SK-N-SH treated with all-trans-retinoic acid at 6 μM for 48 hours (cell line): ENCODE measurements around the gene CPVL.

Experiments
- ATAC-seq: fragments of 200-7000 bp; cut with Tn5 transposase; 3 replicates; pipeline ENCODE4 v1.9.1; 2020; ENCODE audit warnings: mild to moderate bottlenecking, moderate library complexity
- BACH2 ChIP-seq: fragments of 250-450 bp; sonication (Bioruptor Pico); IDR thresholded peaks from 2 replicates; pipeline ENCODE4 v1.9.0; 2021; ENCODE audit warnings: mild to moderate bottlenecking, borderline replicate concordance
- CREB5 ChIP-seq: fragments of 250-450 bp; sonication (Bioruptor Pico); IDR thresholded peaks from 2 replicates; pipeline ENCODE4 v1.5.1; 2020; ENCODE audit warnings: low read depth, mild to moderate bottlenecking, moderate library complexity
- CSRNP3 ChIP-seq: fragments of 250-450 bp; sonication (Bioruptor Pico); IDR thresholded peaks from 2 replicates; pipeline ENCODE4 v1.5.1; 2021; ENCODE audit warnings: mild to moderate bottlenecking, moderate library complexity
- ESRRG ChIP-seq: fragments of 250-450 bp; sonication (Bioruptor Pico); IDR thresholded peaks from 2 replicates; pipeline ENCODE4 v1.6.1; 2021; ENCODE audit warnings: mild to moderate bottlenecking
- GLIS3 ChIP-seq: fragments of 250-450 bp; sonication (Bioruptor Pico); IDR thresholded peaks from 2 replicates; pipeline ENCODE4 v1.5.0; 2020; ENCODE audit warnings: mild to moderate bottlenecking, moderate library complexity
- ISL1 ChIP-seq: fragments of 250-450 bp; sonication (Bioruptor Pico); IDR thresholded peaks from 2 replicates; pipeline ENCODE4 v2.1.2; 2022; ENCODE audit warnings: mild to moderate bottlenecking, moderate library complexity
- OSR1 ChIP-seq: fragments of 250-450 bp; sonication (Bioruptor Pico); IDR thresholded peaks from 2 replicates; pipeline ENCODE4 v1.8.0; 2022; ENCODE audit warnings: moderate library complexity, mild to moderate bottlenecking, inconsistent platforms
- PATZ1 ChIP-seq: fragments of 250-450 bp; sonication (Bioruptor Pico); IDR thresholded peaks from 2 replicates; pipeline ENCODE4 v1.8.0; 2020; ENCODE audit warnings: mild to moderate bottlenecking, moderate library complexity, borderline replicate concordance
- PPARA ChIP-seq: fragments of 250-450 bp; sonication (Bioruptor Pico); IDR thresholded peaks from 2 replicates; pipeline ENCODE4 v1.5.0; 2020; ENCODE audit warnings: mild to moderate bottlenecking, borderline replicate concordance
- RARB ChIP-seq: fragments of 250-450 bp; sonication (Bioruptor Pico); IDR thresholded peaks from 2 replicates; pipeline ENCODE4 v1.8.0; 2021; ENCODE audit warnings: mild to moderate bottlenecking, moderate library complexity
- SNAI2 ChIP-seq: fragments of 250-450 bp; sonication (Bioruptor Pico); IDR thresholded peaks from 2 replicates; pipeline ENCODE4 v1.5.0; 2020; ENCODE audit warnings: mild to moderate bottlenecking, moderate library complexity
- TCF4 ChIP-seq: fragments of 250-450 bp; sonication (Bioruptor Pico); IDR thresholded peaks from 2 replicates; pipeline ENCODE4 v1.8.0; 2021; ENCODE audit warnings: mild to moderate bottlenecking, moderate library complexity, borderline replicate concordance
- ZC3H10 ChIP-seq: fragments of 250-450 bp; sonication (Bioruptor Pico); IDR thresholded peaks from 2 replicates; pipeline ENCODE4 v1.5.1; 2021; ENCODE audit warnings: mild to moderate bottlenecking, moderate library complexity
- ZFP30 ChIP-seq: fragments of 450-650 bp; formaldehyde crosslinking; IDR thresholded peaks from 2 replicates; pipeline ENCODE4 v1.5.0; 2022; ENCODE audit warnings: mild to moderate bottlenecking, moderate library complexity
- ZNF565 ChIP-seq: fragments of 450-650 bp; formaldehyde crosslinking; conservative IDR thresholded peaks from 2 replicates; pipeline ENCODE4 v1.5.0; 2020; ENCODE audit warnings: low read depth, mild to moderate bottlenecking, moderate library complexity
- ZNF70 ChIP-seq: fragments of 450-650 bp; formaldehyde crosslinking; IDR thresholded peaks from 2 replicates; pipeline ENCODE4 v1.5.0; 2020; ENCODE audit warnings: mild to moderate bottlenecking, moderate library complexity
- ZNF8 ChIP-seq: fragments of 450-650 bp; formaldehyde crosslinking; IDR thresholded peaks from 2 replicates; pipeline ENCODE4 v1.5.0; 2020; ENCODE audit warnings: mild to moderate bottlenecking, moderate library complexity

Gene CPVL

GRCh38 chr7:29150856-29151255 is 4.5 kb upstream of the CPVL start (continued):
- TF ChIP-seq PATZ1 (CRISPR knock-in tag) (no peak), ZNF70 (no peak), SNAI2 (CRISPR knock-in tag) (no peak), OSR1 (CRISPR knock-in tag) (no peak), ZFP30 (CRISPR knock-in tag) (no peak)
- TF ChIP-seq, all 23 proteins: peak for 0

- ATAC-seq: no peak
- TF ChIP-seq ESRRG (CRISPR knock-in tag) (no peak), ZNF8 (CRISPR knock-in tag) (no peak), GLIS3 (CRISPR knock-in tag) (no peak), RARB (CRISPR knock-in tag) (no peak)
Observed at GRCh38 chr7:29149036-29149435, 2.7 kb upstream of the CPVL start.

- no peak for ATAC-seq
Observed at GRCh38 chr7:29147821-29148220, 1.5 kb upstream of the CPVL start.

GRCh38 chr7:29146888-29147609 is 712 bp upstream of the CPVL start:
- no peak for ATAC-seq

More at GRCh38 chr7:29147821-29148220, 1.5 kb upstream of the CPVL start:
- TF ChIP-seq BACH2 (CRISPR knock-in tag) (no peak), ISL1 (CRISPR knock-in tag) (no peak), ZC3H10 (no peak), RARB (CRISPR knock-in tag) (no peak), CSRNP3 (CRISPR knock-in tag) (no peak), PATZ1 (CRISPR knock-in tag) (no peak), ZFP30 (CRISPR knock-in tag) (no peak), TCF4 (CRISPR knock-in tag) (no peak), ZNF8 (CRISPR knock-in tag) (no peak), ZNF565 (no peak), PPARA (CRISPR knock-in tag) (no peak), CREB5 (CRISPR knock-in tag) (no peak), OSR1 (CRISPR knock-in tag) (no peak)

More at GRCh38 chr7:29146888-29147609, 712 bp upstream of the CPVL start:
- TF ChIP-seq ISL1 (CRISPR knock-in tag) (no peak), OSR1 (CRISPR knock-in tag) (no peak), GLIS3 (CRISPR knock-in tag) (no peak), PATZ1 (CRISPR knock-in tag) (no peak), ZNF70 (no peak)
